ENCODE data around the gene POU4F2.

Gene POU4F2

DNA sequence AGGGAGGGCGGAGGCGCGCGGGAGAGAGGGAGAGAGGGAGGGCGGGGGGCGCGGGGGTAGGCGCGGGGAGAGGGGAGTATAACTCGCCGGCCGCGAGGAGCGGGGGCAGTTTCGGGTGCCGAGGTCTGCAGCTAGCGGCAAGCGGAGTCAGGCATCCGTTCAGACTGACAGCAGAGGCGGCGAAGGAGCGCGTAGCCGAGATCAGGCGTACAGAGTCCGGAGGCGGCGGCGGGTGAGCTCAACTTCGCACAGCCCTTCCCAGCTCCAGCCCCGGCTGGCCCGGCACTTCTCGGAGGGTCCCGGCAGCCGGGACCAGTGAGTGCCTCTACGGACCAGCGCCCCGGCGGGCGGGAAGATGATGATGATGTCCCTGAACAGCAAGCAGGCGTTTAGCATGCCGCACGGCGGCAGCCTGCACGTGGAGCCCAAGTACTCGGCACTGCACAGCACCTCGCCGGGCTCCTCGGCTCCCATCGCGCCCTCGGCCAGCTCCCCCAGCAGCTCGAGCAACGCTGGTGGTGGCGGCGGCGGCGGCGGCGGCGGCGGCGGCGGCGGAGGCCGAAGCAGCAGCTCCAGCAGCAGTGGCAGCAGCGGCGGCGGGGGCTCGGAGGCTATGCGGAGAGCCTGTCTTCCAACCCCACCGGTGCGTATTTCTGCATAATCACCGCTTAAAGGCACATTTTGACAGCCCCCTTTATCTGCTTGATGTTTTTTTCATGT, at the start of gene POU4F2:
POU4F2 (plus strand) TSS at position 108 of the 720 bp plus-strand sequence; CDS start at position 356, 248 bp downstream.
- ChIA-PET CTCF (no interaction called here), POLR2A (no interaction called here)

DNA sequence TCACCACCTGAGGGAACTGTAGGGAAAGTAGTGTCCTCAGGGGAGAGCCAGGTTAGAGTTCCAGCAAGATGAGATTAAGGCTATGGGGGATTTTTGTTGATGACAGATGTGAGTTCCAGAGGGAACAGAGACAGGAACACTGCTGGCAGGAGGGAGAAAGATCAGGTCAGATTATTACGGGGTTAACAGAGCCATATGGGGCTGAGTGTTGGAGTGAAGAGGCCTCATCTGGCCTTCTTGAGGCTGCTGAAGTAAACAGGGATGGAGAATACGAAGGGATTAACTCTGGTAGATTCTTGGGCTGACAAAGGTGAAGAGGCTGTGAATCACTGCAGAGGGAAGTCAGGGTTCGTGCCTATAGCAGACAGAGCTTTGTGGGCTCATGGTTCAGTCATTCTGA, 47.9 kb upstream of the POU4F2 start:
- DNase-seq (ENCODE audit: extremely low spot score) = no peak
- no peak for TF ChIP-seq ELF4 (IDR thresholded peaks at IDR 0.05)
- TF ChIP-seq FOXK2 (IDR thresholded peaks at IDR 0.05) = no peak
- TF ChIP-seq BHLHE40 (IDR thresholded peaks at IDR 0.05; ENCODE audit: borderline replicate concordance) = no peak
- ChIA-PET POLR2A (no interaction called here), CTCF (interaction anchor here (0.6 kb wide), 1 partner anchor 107 kb away, joined by 3 read pairs; no protein-coding TSS in a partner anchor)

More for the DNA sequence above, at the start of gene POU4F2:
- peak; percentile 58 for DNase-seq (ENCODE audit: extremely low spot score)
- TF ChIP-seq, protein P1, sequence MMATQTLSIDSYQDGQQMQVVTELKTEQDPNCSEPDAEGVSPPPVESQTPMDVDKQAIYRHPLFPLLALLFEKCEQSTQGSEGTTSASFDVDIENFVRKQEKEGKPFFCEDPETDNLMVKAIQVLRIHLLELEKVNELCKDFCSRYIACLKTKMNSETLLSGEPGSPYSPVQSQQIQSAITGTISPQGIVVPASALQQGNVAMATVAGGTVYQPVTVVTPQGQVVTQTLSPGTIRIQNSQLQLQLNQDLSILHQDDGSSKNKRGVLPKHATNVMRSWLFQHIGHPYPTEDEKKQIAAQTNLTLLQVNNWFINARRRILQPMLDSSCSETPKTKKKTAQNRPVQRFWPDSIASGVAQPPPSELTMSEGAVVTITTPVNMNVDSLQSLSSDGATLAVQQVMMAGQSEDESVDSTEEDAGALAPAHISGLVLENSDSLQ (IDR thresholded peaks at IDR 0.05) = no peak; the same call in 1 of the 2 replicates
- TF ChIP-seq L3MBTL2 (conservative IDR thresholded peaks at IDR 0.05) (peak; percentile 90), BHLHE40 (IDR thresholded peaks at IDR 0.05; ENCODE audit: borderline replicate concordance) (no peak), SP1 (IDR thresholded peaks at IDR 0.05) (no peak)

- no peak for DNase-seq (ENCODE audit: extremely low spot score)
- POLR2A ChIA-PET = no interaction called here
- TF ChIP-seq FOXA1 (IDR thresholded peaks at IDR 0.05) (no peak), SUZ12 (IDR thresholded peaks at IDR 0.05) (no peak), ELF4 (IDR thresholded peaks at IDR 0.05) (no peak), SP1 (IDR thresholded peaks at IDR 0.05) (no peak), ARNT (IDR thresholded peaks at IDR 0.05) (no peak), FOXK2 (IDR thresholded peaks at IDR 0.05) (no peak), ZNF384 (IDR thresholded peaks at IDR 0.05) (no peak), BHLHE40 (IDR thresholded peaks at IDR 0.05; ENCODE audit: borderline replicate concordance) (no peak), TARDBP (IDR thresholded peaks at IDR 0.05) (no peak), L3MBTL2 (conservative IDR thresholded peaks at IDR 0.05) (no peak), LEF1 (IDR thresholded peaks at IDR 0.05; ENCODE audit: borderline replicate concordance) (no peak), FOXM1 (IDR thresholded peaks at IDR 0.05; ENCODE audit: borderline replicate concordance) (no peak), NFRKB (IDR thresholded peaks at IDR 0.05) (no peak)
- TF ChIP-seq, protein P1 (IDR thresholded peaks at IDR 0.05) = no peak
- CTCF ChIA-PET = no interaction called here
Observed at GRCh38 chr4:146592019-146592418, 46.7 kb upstream of the POU4F2 start.

GRCh38 chr4:146632770-146633470, 5.8 kb upstream of the POU4F2 start:
- POLR2A ChIA-PET = no interaction called here
- DNase-seq (ENCODE audit: extremely low spot score) = no peak
- CTCF ChIA-PET = no interaction called here
- TF ChIP-seq FOXK2 (IDR thresholded peaks at IDR 0.05) (no peak), LEF1 (IDR thresholded peaks at IDR 0.05; ENCODE audit: borderline replicate concordance) (no peak), ARNT (IDR thresholded peaks at IDR 0.05) (no peak), ELF4 (IDR thresholded peaks at IDR 0.05) (no peak), FOXA1 (IDR thresholded peaks at IDR 0.05) (no peak), HDGF (IDR thresholded peaks at IDR 0.05; ENCODE audit: borderline replicate concordance) (no peak), CTBP1 (IDR thresholded peaks at IDR 0.05; ENCODE audit: borderline replicate concordance) (no peak), SP1 (IDR thresholded peaks at IDR 0.05) (no peak), SUZ12 (IDR thresholded peaks at IDR 0.05) (no peak), BHLHE40 (IDR thresholded peaks at IDR 0.05; ENCODE audit: borderline replicate concordance) (no peak), NFRKB (IDR thresholded peaks at IDR 0.05) (no peak), ZNF384 (IDR thresholded peaks at IDR 0.05) (no peak), L3MBTL2 (conservative IDR thresholded peaks at IDR 0.05) (no peak), FOXM1 (IDR thresholded peaks at IDR 0.05; ENCODE audit: borderline replicate concordance) (no peak), TARDBP (IDR thresholded peaks at IDR 0.05) (no peak)
- TF ChIP-seq, protein P1 (IDR thresholded peaks at IDR 0.05) = no peak

- no peak for DNase-seq (ENCODE audit: extremely low spot score)
- ChIA-PET CTCF (no interaction called here), POLR2A (no interaction called here)
- TF ChIP-seq ARNT (IDR thresholded peaks at IDR 0.05) (no peak), TARDBP (IDR thresholded peaks at IDR 0.05) (no peak), FOXK2 (IDR thresholded peaks at IDR 0.05) (no peak), NFRKB (IDR thresholded peaks at IDR 0.05) (no peak)
Observed at GRCh38 chr4:146633471-146633800, 5.3 kb upstream of the POU4F2 start.

- no peak for TF ChIP-seq NFRKB (IDR thresholded peaks at IDR 0.05)
- TF ChIP-seq, protein P1 (IDR thresholded peaks at IDR 0.05) = no peak
- TF ChIP-seq TARDBP (IDR thresholded peaks at IDR 0.05) = no peak
- TF ChIP-seq FOXM1 (IDR thresholded peaks at IDR 0.05; ENCODE audit: borderline replicate concordance) = no peak
- no peak for TF ChIP-seq L3MBTL2 (conservative IDR thresholded peaks at IDR 0.05)
- no peak for TF ChIP-seq FOXK2 (IDR thresholded peaks at IDR 0.05)
- TF ChIP-seq ELF4 (IDR thresholded peaks at IDR 0.05) = no peak
- TF ChIP-seq ZNF384 (IDR thresholded peaks at IDR 0.05) = no peak
- no peak for TF ChIP-seq BHLHE40 (IDR thresholded peaks at IDR 0.05; ENCODE audit: borderline replicate concordance)
- TF ChIP-seq SP1 (IDR thresholded peaks at IDR 0.05) = no peak
- no peak for TF ChIP-seq HDGF (IDR thresholded peaks at IDR 0.05; ENCODE audit: borderline replicate concordance)
- no peak for TF ChIP-seq SUZ12 (IDR thresholded peaks at IDR 0.05)
- no peak for TF ChIP-seq ARNT (IDR thresholded peaks at IDR 0.05)
- no peak for TF ChIP-seq CTBP1 (IDR thresholded peaks at IDR 0.05; ENCODE audit: borderline replicate concordance)
- no peak for TF ChIP-seq LEF1 (IDR thresholded peaks at IDR 0.05; ENCODE audit: borderline replicate concordance)
- no peak for TF ChIP-seq FOXA1 (IDR thresholded peaks at IDR 0.05)
- CTCF ChIA-PET = no interaction called here
- no peak for DNase-seq (ENCODE audit: extremely low spot score)
- POLR2A ChIA-PET = no interaction called here
Observed at GRCh38 chr4:146634825-146635224, 3.9 kb upstream of the POU4F2 start.

Data from HEK293T (cell line).